Non-pigmented ciliary epithelial cell (primary cell): ENCODE data around the gene AP1G2.

Experiments
- DNase-seq: peaks from one replicate; pipeline ENCODE4 v3.0.0-alpha.2; 2010; ENCODE audit warnings: low read depth

Gene AP1G2

DNA sequence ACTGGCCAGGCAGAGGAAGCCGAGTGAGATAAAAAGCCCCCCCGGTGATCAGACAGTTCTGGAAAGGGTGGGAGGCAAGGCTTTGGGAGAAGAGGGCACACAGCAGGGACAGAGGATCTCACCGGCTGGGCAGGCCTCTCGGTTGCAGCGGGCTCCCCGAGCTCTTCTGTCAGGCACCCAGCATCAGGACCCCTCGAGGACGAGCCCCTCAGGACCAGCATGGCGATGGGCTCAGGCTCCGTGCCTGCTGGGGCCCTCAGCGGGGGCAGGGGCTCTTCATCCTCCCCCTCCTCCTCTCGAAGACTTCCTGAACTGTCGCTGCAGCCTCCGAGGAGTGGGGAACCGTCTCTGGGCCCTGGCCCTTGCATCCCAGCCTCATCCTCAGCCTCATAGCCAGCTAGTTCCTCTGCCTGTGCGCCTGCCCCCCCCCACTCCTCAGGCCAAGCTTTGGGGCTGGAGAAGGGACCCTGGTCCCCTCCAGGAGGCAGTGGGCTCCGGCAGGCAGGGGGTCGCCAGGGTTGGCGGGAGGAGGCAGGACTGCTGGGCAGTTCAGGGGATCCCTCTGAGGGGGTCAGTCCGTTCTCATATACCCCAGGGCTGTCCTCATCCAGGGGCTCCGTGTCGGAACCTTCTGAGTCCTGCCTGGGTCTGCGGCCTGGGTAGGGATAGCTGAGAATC lies 3.4 kb upstream of the AP1G2 start:
- no peak for DNase-seq

GRCh38 chr14:23569443-23570151 lies 2.0 kb upstream of the AP1G2 start:
- DNase-seq = no peak

- DNase-seq = no peak
These were observed 1.2 kb upstream of the AP1G2 start for GRCh38 chr14:23568600-23569331.

GRCh38 chr14:23568021-23568599 lies 519 bp upstream of the AP1G2 start:
- DNase-seq = no peak

DNA sequence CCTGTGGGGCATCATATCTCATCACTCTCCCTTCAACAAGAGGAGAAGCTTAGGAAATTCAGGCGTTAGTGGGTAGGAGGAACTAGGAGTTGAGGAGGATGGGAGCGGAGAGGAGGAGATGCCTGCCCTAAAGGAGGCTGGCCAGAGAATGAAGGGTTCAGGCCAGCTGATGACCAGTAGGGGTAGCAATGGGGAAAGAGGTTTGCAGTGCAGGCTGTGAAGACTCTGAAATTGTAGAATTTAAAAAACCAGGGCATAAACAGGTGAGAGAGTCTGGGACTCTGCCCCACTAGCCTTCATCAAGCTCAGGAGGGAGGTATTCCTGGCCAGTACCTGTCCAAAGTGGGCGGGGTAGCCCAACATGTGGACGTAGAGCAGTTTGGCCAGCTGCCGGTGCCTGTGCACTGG lies 809 bp downstream of the AP1G2 start:
- DNase-seq = no peak

GRCh38 chr14:23566112-23566777 lies 1.3 kb downstream of the AP1G2 start:
- no peak for DNase-seq

DNA sequence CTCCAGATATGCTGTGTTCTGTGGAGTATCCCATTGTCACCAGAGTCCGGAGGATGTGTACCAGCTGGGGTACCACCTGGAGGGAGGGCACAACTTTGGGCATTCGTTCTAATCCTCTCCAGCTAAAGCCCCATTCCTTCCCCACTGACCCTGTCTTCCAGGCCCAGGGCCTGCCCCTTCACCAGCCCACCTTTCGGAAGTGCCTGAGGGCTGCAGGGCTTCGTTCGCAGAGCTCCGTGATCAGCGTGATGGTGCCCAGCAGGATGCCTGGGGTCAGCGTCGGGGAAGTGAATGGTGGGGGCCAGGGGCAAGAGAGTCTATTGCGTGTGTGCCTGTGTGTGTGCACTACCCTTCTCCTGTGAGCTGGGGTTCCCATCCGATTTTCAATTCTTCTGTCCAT lies 2.0 kb downstream of the AP1G2 start:
- DNase-seq = no peak

DNA sequence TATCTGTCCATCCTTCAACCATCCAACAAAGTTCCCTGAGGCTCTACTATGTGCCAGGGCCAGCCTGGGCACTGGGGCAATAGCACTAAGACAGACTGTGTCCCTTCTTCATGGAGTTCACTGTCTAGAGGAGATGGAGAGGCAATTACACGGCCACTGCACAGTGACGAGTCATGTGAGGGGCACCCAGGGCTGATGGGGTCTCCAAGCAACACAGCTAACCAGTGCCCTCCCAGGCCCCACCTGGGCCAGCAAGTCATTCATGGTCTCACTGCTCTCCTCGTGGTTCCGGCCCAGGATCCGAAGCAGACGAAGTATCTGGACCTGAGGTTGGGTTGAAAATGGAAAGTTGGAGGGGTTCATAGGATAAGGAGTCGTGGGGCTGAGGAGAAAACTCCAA lies 2.7 kb downstream of the AP1G2 start:
- no peak for DNase-seq

DNA sequence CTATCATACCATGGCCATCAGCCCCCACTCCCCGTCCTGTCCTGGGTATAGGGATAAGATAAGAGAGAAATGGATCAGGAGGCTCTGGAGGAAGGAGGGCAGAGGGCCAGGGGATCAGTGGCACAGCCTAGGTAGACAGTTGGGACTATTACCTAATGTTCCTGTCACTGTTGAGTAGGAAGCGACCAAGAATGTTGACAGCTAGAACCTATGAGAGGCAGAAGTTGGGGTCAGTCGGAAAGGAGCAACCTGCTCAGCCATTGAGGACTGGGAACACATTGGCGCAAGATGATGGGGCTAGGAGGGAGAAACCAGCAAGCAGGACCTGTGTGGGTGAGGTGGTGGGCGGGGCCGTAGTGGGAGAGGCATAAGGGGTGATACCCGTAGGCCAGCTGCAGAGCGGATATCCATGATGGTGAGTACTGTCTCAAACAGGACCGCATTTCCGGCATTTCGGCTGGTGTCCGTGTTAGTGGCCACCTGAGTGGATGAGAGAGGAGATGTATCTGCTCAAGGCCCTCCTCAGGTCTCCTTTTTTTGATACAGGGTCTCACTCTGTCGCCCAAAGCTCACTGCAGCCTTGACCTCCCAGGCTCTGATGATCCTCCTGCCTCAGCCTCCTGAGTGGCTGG lies 3.3 kb downstream of the AP1G2 start:
- DNase-seq = no peak

- DNase-seq = no peak
These were observed 4.0 kb downstream of the AP1G2 start for GRCh38 chr14:23563473-23564180.

GRCh38 chr14:23562822-23563472 lies 4.6 kb downstream of the AP1G2 start:
- no peak for DNase-seq

GRCh38 chr14:23561873-23562821 lies 5.4 kb downstream of the AP1G2 start:
- DNase-seq = no peak

- DNase-seq = no peak
These were observed 6.3 kb downstream of the AP1G2 start for GRCh38 chr14:23561259-23561658.

- no peak for DNase-seq
These were observed 7.6 kb downstream of the AP1G2 start for GRCh38 chr14:23559926-23560520.

GRCh38 chr14:23559010-23559925 lies 8.3 kb downstream of the AP1G2 start:
- no peak for DNase-seq

- DNase-seq = no peak
These were observed 9.1 kb downstream of the AP1G2 start for GRCh38 chr14:23558346-23559009.

GRCh38 chr14:23557946-23558345 lies 9.6 kb downstream of the AP1G2 start:
- DNase-seq = no peak
